Calu3 (cell line): ENCODE results near the gene SMYD5. TPM values are rescaled to one million over a fixed set of nuclear protein-coding genes. Genes with fewer than 3 reads are reported as not detected.

Experiments
- BruUV-seq: library from RNA; stranded (reverse); fragments of 400-500 nt; replicated peaks from 2 replicates; lab custom pipeline; 2021; lab: Mats Ljungman, UMichigan
- CTCF ChIA-PET: fragments of 300-600 bp; sonication (Branson Sonifier 250); formaldehyde crosslinking; loops from one replicate; lab custom pipeline; 2022; ENCODE audit warnings: antibody characterized with exemption; lab: Charles Lee
- DNase-seq: peaks from one replicate; pipeline ENCODE4 v3.0.0; 2022
- H3K27ac Mint-ChIP-seq: one replicate; pipeline ENCODE4 v1.8.0; 2022; ENCODE audit warnings: mixed read lengths; ENCODE audit not compliant: unreplicated experiment
- H3K27me3 Mint-ChIP-seq: one replicate; pipeline ENCODE4 v1.8.0; 2022; ENCODE audit warnings: mixed read lengths; ENCODE audit not compliant: unreplicated experiment
- H3K36me3 Mint-ChIP-seq: one replicate; pipeline ENCODE4 v1.8.0; 2022; ENCODE audit warnings: mild to moderate bottlenecking, moderate library complexity, mixed read lengths; ENCODE audit not compliant: insufficient read depth, unreplicated experiment
- H3K4me1 Mint-ChIP-seq: one replicate; pipeline ENCODE4 v1.8.0; 2022; ENCODE audit warnings: mild to moderate bottlenecking, low read depth, mixed read lengths; ENCODE audit not compliant: unreplicated experiment
- H3K4me3 Mint-ChIP-seq: one replicate; pipeline ENCODE4 v1.8.0; 2022; ENCODE audit warnings: mild to moderate bottlenecking, low read depth, moderate library complexity, mixed read lengths; ENCODE audit not compliant: unreplicated experiment
- H3K9me3 Mint-ChIP-seq: one replicate; pipeline ENCODE4 v1.8.0; 2022; ENCODE audit warnings: low read depth, mixed read lengths; ENCODE audit not compliant: unreplicated experiment
- CTCF ChIP-seq: fragments of 200-600 bp; IDR thresholded peaks from one replicate; pipeline ENCODE4 v1.8.0; 2022; ENCODE audit warnings: antibody characterized with exemption; ENCODE audit not compliant: unreplicated experiment
- intact Hi-C: fragments of 100-400 bp; cut with micrococcal nuclease; formaldehyde crosslinking; loops from one replicate; pipeline ENCODE4 v1.10.0; 2022; ENCODE audit not compliant: unreplicated experiment
- total RNA-seq: library from RNA; stranded (reverse); gene quantifications from 2 replicates; pipeline ENCODE4 v1.2.3, GENCODE V29; 2022

Gene SMYD5
- total RNA-seq, 1 experiment from 2014 or later, result 32.1 TPM

GRCh38 chr2:73254343-73255006 is 40.4 kb downstream of the SMYD5 start:
- intact Hi-C loops, result no loop called here
- DNase-seq, result no peak
- Mint-ChIP-seq H3K9me3 (no peaks in the 10 kb centered on the region), H3K4me1 (no peaks in the 10 kb centered on the region), H3K36me3 (peaks cover 54% of the 10 kb centered on the region), H3K4me3 (no peak overlapping the region), H3K27me3 (no peaks in the 10 kb centered on the region), H3K27ac (no peak overlapping the region)
- BruUV-seq, result no TSS peak
- CTCF ChIA-PET, result interaction anchor here (0.5 to 1.4 kb wide), 2 partner anchors 21 to 624 kb away, joined by 3 to 4 read pairs; partner anchors contain the start of gene CCT7
- no peak for TF ChIP-seq CTCF

- no peak for TF ChIP-seq CTCF
- H3K36me3 Mint-ChIP-seq, result peaks cover 48% of the 10 kb centered on the region
- CTCF ChIA-PET, result interaction anchor here (1.4 kb wide), 1 partner anchor 21 kb away, joined by 4 read pairs; the partner anchor contains the start of gene CCT7
- no TSS peak for BruUV-seq
- DNase-seq, result no peak
- no peaks in the 10 kb centered on the region for H3K9me3 Mint-ChIP-seq
- intact Hi-C loops, result no loop called here
- no peaks in the 10 kb centered on the region for H3K4me1 Mint-ChIP-seq
- no peak overlapping the region for H3K4me3 Mint-ChIP-seq
- H3K27me3 Mint-ChIP-seq, result no peaks in the 10 kb centered on the region
- no peak overlapping the region for H3K27ac Mint-ChIP-seq
These were observed 41.1 kb downstream of the SMYD5 start for GRCh38 chr2:73255007-73255644.

DNA sequence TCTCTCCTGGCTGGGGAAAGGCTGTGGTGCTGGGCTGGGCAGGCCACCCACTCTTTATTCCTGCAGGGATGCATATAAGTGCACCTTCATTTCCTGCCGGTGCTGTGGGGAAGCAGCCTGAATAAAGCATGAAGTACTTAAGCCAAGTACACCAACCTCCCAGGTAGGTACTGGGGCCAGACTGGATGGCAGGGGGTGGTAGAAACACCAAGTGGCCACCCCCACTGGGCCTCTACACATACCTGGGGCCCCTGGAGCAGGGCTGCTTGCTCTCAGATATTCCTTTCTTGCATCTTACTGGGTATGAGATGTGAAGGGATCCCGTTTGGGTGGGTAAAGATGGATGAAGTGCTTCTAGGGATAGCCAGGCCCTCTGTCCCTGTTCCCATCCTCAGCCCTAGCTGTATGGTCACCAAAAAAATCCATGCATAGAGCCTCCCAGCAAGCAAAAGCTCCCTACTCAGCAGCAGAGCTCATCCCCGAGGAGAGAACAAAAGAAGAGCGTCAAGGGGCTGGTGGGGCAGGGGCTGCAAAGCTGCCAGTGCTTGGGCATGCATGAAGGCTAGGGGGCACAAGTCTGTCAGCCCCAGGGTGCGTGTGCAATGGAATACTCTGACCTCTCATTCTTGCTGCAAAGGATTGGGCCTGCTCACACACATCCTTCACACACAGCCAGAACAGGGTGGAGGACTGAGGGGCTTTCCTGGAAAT is 42.0 kb downstream of the SMYD5 start:
- H3K27ac Mint-ChIP-seq, result no peak overlapping the region
- DNase-seq, result no peak
- no TSS peak for BruUV-seq
- CTCF ChIA-PET, result no interaction called here
- intact Hi-C loops, result no loop called here
- no peak overlapping the region for H3K4me3 Mint-ChIP-seq
- no peaks in the 10 kb centered on the region for H3K9me3 Mint-ChIP-seq
- H3K36me3 Mint-ChIP-seq, result peaks cover 43% of the 10 kb centered on the region
- H3K4me1 Mint-ChIP-seq, result no peaks in the 10 kb centered on the region
- TF ChIP-seq CTCF, result no peak
- H3K27me3 Mint-ChIP-seq, result no peaks in the 10 kb centered on the region

DNA sequence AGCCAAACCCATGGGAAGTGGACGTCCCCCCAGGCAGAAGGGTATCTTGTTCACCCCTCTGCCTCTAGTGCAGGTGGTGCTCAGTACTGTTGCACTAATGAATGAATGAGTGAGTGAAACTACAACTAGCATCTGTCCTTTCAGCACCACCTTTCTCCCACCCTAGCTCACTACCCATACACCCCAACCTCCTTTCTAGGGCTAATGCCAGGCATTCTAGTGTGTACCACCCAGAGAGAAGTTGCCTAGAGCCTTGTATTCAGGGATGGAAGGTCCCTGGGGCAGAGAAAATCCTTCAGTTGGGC is 42.5 kb downstream of the SMYD5 start:
- CTCF ChIA-PET, result no interaction called here
- no peak overlapping the region for H3K27ac Mint-ChIP-seq
- H3K36me3 Mint-ChIP-seq, result peaks cover 39% of the 10 kb centered on the region
- BruUV-seq, result no TSS peak
- H3K4me3 Mint-ChIP-seq, result no peak overlapping the region
- TF ChIP-seq CTCF, result no peak
- no peaks in the 10 kb centered on the region for H3K27me3 Mint-ChIP-seq
- H3K4me1 Mint-ChIP-seq, result no peaks in the 10 kb centered on the region
- DNase-seq, result no peak
- no peaks in the 10 kb centered on the region for H3K9me3 Mint-ChIP-seq
- intact Hi-C loops, result no loop called here
